ENCODE measurements around the gene ZNF358. TPM values are rescaled to one million over a fixed set of nuclear protein-coding genes. Genes with fewer than 3 reads are reported as not detected.

Gene ZNF358
- total RNA-seq, 6 donors from 2014 or later, result 31.1 to 116 (median 57.8) TPM

- no peak overlapping the region for H3K27ac ChIP-seq
- DNase-seq, result peak in 1 of 2 donors; percentile 58
- 92 to 94% methylated on average over 2 to 7 of the region's 7 CpGs for WGBS, 2 donors
- H3K4me1 ChIP-seq, result peaks cover 8 to 19% (median 10%) of the 10 kb centered on the region in 4 donors
- H3K36me3 ChIP-seq, result peaks cover 7 to 67% (median 54%) of the 10 kb centered on the region in 4 donors
- ATAC-seq (ENCODE audit: low FRiP score in 2 of 2), result no peak
- no peak overlapping the region for H3K4me3 ChIP-seq
- no peak for TF ChIP-seq CTCF (IDR thresholded peaks at IDR 0.05)
- H3K9me3 ChIP-seq, result no peaks in the 10 kb centered on the region
- H3K27me3 ChIP-seq, result no peaks in the 10 kb centered on the region
Measured at GRCh38 chr19:7528192-7528519, 12.3 kb downstream of the ZNF358 start.

- 94 to 97% methylated on average over 20 to 29 of the region's 32 CpGs for WGBS, 2 donors
- no peak overlapping the region for H3K27ac ChIP-seq
- ATAC-seq (ENCODE audit: low FRiP score in 2 of 2), result no peak
- peaks cover 8 to 19% (median 10%) of the 10 kb centered on the region in 4 donors for H3K4me1 ChIP-seq
- no peaks in the 10 kb centered on the region for H3K9me3 ChIP-seq
- no peak for DNase-seq
- H3K27me3 ChIP-seq, result no peaks in the 10 kb centered on the region
- TF ChIP-seq POLR2AphosphoS5 (IDR thresholded peaks at IDR 0.05), result no peak
- TF ChIP-seq CTCF (IDR thresholded peaks at IDR 0.05), result no peak
- no peak for TF ChIP-seq EP300 (IDR thresholded peaks at IDR 0.05)
- TF ChIP-seq POLR2A (IDR thresholded peaks at IDR 0.05), result no peak
- peaks cover 7 to 67% (median 54%) of the 10 kb centered on the region in 4 donors for H3K36me3 ChIP-seq
- no peak overlapping the region for H3K4me3 ChIP-seq
Measured at GRCh38 chr19:7528522-7529245, 12.8 kb downstream of the ZNF358 start.

GRCh38 chr19:7529246-7529600 is 13.3 kb downstream of the ZNF358 start:
- 90% methylated on average over 12 to 15 of the region's 15 CpGs for WGBS, 2 donors
- DNase-seq (no peak), ATAC-seq (ENCODE audit: low FRiP score in 2 of 2) (no peak)
- TF ChIP-seq CTCF (IDR thresholded peaks at IDR 0.05), result no peak
- no peak for TF ChIP-seq POLR2AphosphoS5 (IDR thresholded peaks at IDR 0.05)
- no peak for TF ChIP-seq EP300 (IDR thresholded peaks at IDR 0.05)
- no peak for TF ChIP-seq POLR2A (IDR thresholded peaks at IDR 0.05)
- Histone ChIP-seq H3K36me3 (peaks cover 7 to 67% (median 54%) of the 10 kb centered on the region in 4 donors), H3K4me1 (peaks cover 6 to 19% (median 9%) of the 10 kb centered on the region in 4 donors), H3K27ac (no peak overlapping the region), H3K4me3 (no peak overlapping the region), H3K9me3 (no peaks in the 10 kb centered on the region), H3K27me3 (no peaks in the 10 kb centered on the region)

- Histone ChIP-seq H3K4me1 (peaks cover 6 to 15% (median 11%) of the 10 kb centered on the region in 4 donors), H3K36me3 (peaks cover 7 to 65% (median 53%) of the 10 kb centered on the region in 4 donors), H3K4me3 (no peak overlapping the region), H3K9me3 (no peaks in the 10 kb centered on the region), H3K27me3 (no peaks in the 10 kb centered on the region), H3K27ac (no peak overlapping the region)
- no peak for DNase-seq
- TF ChIP-seq POLR2A (IDR thresholded peaks at IDR 0.05) (no peak), EP300 (IDR thresholded peaks at IDR 0.05) (no peak), CTCF (IDR thresholded peaks at IDR 0.05) (no peak), POLR2AphosphoS5 (IDR thresholded peaks at IDR 0.05) (no peak)
- no peak for ATAC-seq (ENCODE audit: low FRiP score in 2 of 2)
- 96 to 97% methylated on average over 20 to 27 of the region's 33 CpGs for WGBS, 2 donors
Measured at GRCh38 chr19:7529610-7530490, 13.9 kb downstream of the ZNF358 start.

All from upper lobe of left lung (tissue), 6 donors.